Heart right ventricle (tissue), 16 donors: ENCODE data around the gene NTRK1. TPM values are rescaled to one million over a fixed set of nuclear protein-coding genes. Genes with fewer than 3 reads are reported as not detected.

Experiments used
- ATAC-seq, 8 donors: fragments of 200-7000 bp; cut with Tn5 transposase; one replicate each; pipeline ENCODE4 v1.9.1; 2020; ENCODE audit warnings: mild to moderate bottlenecking in 8 of 8, moderate library complexity in 8 of 8, moderate number of reproducible peaks in 1 of 8
- DNase-seq, 2 donors: peaks; one replicate each; pipeline ENCODE4 v3.0.0-alpha.2; 2020
- H3K27ac ChIP-seq, 10 donors: fragments of 200-600 bp; sonication (generic) in 2 of 10; one replicate each; pipeline versions ENCODE4 v1.5.0 to v1.8.0; 2020 to 2022; ENCODE audit warnings: mild to moderate bottlenecking in 3 of 10
- H3K27me3 ChIP-seq, 7 donors: fragments of 200-600 bp; one replicate each; pipeline ENCODE4 v1.8.0; 2021 to 2022; ENCODE audit warnings: mild to moderate bottlenecking in 2 of 7
- H3K36me3 ChIP-seq, 9 donors: fragments of 200-600 bp; sonication (generic) in 1 of 9; one replicate each; pipeline versions ENCODE4 v1.5.0 to v1.8.0; 2020 to 2022; ENCODE audit warnings: mild to moderate bottlenecking in 2 of 9
- H3K4me1 ChIP-seq, 9 donors: fragments of 200-600 bp; sonication (generic) in 1 of 9; one replicate each; pipeline versions ENCODE4 v1.5.0 to v1.8.0; 2020 to 2022; ENCODE audit warnings: mild to moderate bottlenecking in 4 of 9
- H3K4me3 ChIP-seq, 10 donors: fragments of 200-600 bp; sonication (generic) in 2 of 10; one replicate each; pipeline versions ENCODE4 v1.5.0 to v1.8.0; 2020 to 2022; ENCODE audit warnings: mild to moderate bottlenecking in 7 of 10, moderate library complexity in 2 of 10
- H3K9me3 ChIP-seq, 11 donors: fragments of 200-600 bp in 10 of 11; sonication (generic) in 2 of 11; one replicate each; pipeline versions ENCODE4 v1.5.0 to v1.8.0; 2013 to 2022; ENCODE audit warnings: mild to moderate bottlenecking in 2 of 11, control low read depth in 1 of 11, moderate library complexity in 1 of 11
- WGBS, 2 donors: extraction: QIAGEN DNeasy Blood & Tissue Kit; methylation state at CpG; one replicate each; pipeline ENCODE4 v1.1.7; 2013; ENCODE audit warnings: inconsistent platforms in 1 of 2; 5-methylcytosine and 5-hydroxymethylcytosine counted together
- intact Hi-C, 10 donors: fragments of 100-400 bp; cut with DNase I; formaldehyde crosslinking; loops; one replicate each; pipeline versions ENCODE4 v1.11.1 to v1.14.2; 2022
- polyA plus RNA-seq, 2 donors: library from polyadenylated mRNA; stranded (reverse); fragments of 200-250 nt; gene quantifications; one replicate each; pipeline ENCODE4 v1.2.3, GENCODE V29; 2013
- total RNA-seq, 10 donors: library from RNA; stranded (reverse); fragmentation: NEBNext Ultra II Directional in 3 of 10; extraction: Animal tissue kit (Norgen Biotek cat#: 25700) in 3 of 10; gene quantifications; one replicate each; pipeline versions ENCODE4 v1.2.1 to v1.2.4, GENCODE V29; 2021 to 2023
- TF ChIP-seq, protein P1 (sequence below), 9 donors: fragments of 200-600 bp; sonication (generic) in 2 of 9; IDR thresholded peaks; one replicate each; pipeline versions ENCODE4 v1.5.0 to v1.8.0; 2021 to 2022; ENCODE audit warnings: antibody characterized with exemption in 9 of 9, mild to moderate bottlenecking in 5 of 9, moderate library complexity in 1 of 9
- donor health status: Arrhythmogenic right ventricular cardiomyopathy.
- donor health status: ischemic (EF 13 %, LVEDD 7.1; RV severe dilation, severe dysfunction).
- donor health status: healthy with polysubstance abuse.
- donor health status: DM: no; HTN: yes; CAD: no.
- donor health status: DM: no; HTN: no; CAD: no.
- donor health status: ischemic (EF 25% LVEDD 6.9; RV normal size, moderate dysfunction).
- donor health status: ischemic (EF 25% LVEDD 5.7; RV mildly dilated, moderate dysfunction).
- donor health status: healthy.
- donor health status: DM: yes; HTN: yes; CAD: no.
- donor health status: Ischemic cardiomyopathy.
- donor health status: ischemic (EF 35%, LVEDD 5.7; RV mildly dilated, moderate dysfunction).
- donor health status: nonischemic (EF 11% LVEDD 7.7; RV severe dilation, severe dysfunction).
- donor health status: DM: yes; HTN: yes; CAD: no.
- donor health status: PGD.
- donor health status: ischemic (EF 29% LVEDD 5.4; RV normal size, mild dysfunction).
- donor health status: nonischemic (EF 23%, LVEDD 6.1; RV moderate dilation, normal function).

NTRK1 gene
- total and polyA plus RNA-seq, 12 donors, result 0.15 to 3.7 (median 0.69) TPM

DNA sequence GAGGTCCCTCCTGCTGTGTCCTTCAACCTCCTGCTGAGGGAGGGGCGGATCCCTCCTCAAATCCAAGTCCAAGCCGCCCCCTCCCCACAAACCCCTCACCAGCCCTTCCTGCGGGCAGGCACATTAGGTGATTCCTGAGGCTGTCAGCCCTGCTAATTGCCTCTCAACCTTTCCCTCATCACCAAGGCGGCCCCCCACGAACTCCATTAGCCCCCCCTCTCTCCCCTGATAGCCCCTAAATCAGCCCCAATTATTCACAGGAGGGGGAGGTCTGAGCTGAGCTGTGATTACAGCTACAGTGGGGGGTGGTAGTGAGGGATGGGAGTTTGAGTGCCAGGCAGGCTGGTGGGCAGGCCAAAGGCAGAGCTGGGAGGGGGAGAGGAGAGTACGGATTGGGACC lies 27.1 kb downstream of the NTRK1 start:
- DNase-seq, result no peak
- 54 to 55% methylated on average over 6 of the region's 6 CpGs for WGBS, 2 donors
- TF ChIP-seq, protein P1, sequence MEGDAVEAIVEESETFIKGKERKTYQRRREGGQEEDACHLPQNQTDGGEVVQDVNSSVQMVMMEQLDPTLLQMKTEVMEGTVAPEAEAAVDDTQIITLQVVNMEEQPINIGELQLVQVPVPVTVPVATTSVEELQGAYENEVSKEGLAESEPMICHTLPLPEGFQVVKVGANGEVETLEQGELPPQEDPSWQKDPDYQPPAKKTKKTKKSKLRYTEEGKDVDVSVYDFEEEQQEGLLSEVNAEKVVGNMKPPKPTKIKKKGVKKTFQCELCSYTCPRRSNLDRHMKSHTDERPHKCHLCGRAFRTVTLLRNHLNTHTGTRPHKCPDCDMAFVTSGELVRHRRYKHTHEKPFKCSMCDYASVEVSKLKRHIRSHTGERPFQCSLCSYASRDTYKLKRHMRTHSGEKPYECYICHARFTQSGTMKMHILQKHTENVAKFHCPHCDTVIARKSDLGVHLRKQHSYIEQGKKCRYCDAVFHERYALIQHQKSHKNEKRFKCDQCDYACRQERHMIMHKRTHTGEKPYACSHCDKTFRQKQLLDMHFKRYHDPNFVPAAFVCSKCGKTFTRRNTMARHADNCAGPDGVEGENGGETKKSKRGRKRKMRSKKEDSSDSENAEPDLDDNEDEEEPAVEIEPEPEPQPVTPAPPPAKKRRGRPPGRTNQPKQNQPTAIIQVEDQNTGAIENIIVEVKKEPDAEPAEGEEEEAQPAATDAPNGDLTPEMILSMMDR (IDR thresholded peaks at IDR 0.05), result no peak

DNA sequence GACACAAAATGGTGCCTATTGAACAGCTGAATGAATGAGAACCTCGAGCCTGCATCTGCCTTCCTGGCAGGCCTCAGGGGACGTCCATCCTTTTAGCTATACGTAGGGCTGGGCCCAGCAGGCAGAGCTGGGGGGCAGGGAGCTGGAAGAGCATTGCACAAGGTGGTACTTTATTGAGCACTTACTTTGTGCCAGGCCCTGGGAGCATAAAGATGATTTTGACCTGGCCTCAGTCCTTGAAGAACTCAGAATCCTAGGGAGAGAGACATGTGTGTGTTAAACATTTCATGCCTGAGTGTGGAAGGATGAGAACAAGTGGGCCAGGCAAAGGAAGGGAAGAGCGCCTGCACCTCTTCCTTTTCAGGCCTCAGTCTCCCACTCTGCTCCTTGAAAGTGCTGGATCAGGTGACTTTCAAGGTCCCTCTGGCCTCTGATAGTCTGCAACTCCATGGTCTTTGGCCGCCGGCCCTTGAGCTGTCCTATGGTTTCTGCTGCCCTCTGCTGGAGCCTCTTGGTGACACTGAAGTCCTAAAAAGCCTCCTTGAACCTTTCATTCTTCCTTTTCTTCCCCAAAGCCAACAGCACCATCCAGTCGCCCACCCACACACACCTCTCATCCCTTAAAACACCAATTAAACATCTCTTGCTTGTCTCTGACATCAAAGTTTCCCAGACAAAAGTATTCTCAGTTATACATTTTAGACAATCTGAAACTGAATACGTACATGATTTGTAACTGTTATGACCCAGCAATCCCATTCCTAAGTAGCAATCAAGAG lies 29.3 kb downstream of the NTRK1 start:
- Histone ChIP-seq H3K4me1 (peaks cover under 1 to 42% (median 28%) of the 10 kb centered on the region in 9 donors), H3K27me3 (peaks cover 0 to 41% (median 9%) of the 10 kb centered on the region in 7 donors), H3K9me3 (no peaks in the 10 kb centered on the region), H3K4me3 (no peak overlapping the region), H3K36me3 (no peaks in the 10 kb centered on the region), H3K27ac (no peak overlapping the region)
- peak in 3 of 8 donors; percentile 8 to 36 (median 19) for ATAC-seq
- 44% methylated on average over 8 of the region's 8 CpGs for WGBS, 2 donors
- peak; percentile 76 to 84 for DNase-seq
- TF ChIP-seq, protein P1 (IDR thresholded peaks at IDR 0.05), result peak; percentile 62 to 91 (median 83)
- intact Hi-C loops, result loop anchor here (1.0 to 10.0 kb wide), 15 partner anchors 31 to 388 kb away; partner anchors contain the start of genes ISG20L2 (in 5 of the 10), METTL25B (in 5 of the 10), LRRC71 (in 1 of the 10) and MEF2D (in 1 of the 10)

More for the DNA sequence above, 27.1 kb downstream of the NTRK1 start:
- Histone ChIP-seq H3K9me3 (no peaks in the 10 kb centered on the region), H3K36me3 (no peaks in the 10 kb centered on the region), H3K27me3 (peaks cover 0 to 18% (median 0%) of the 10 kb centered on the region in 7 donors), H3K27ac (no peak overlapping the region), H3K4me3 (no peak overlapping the region), H3K4me1 (peaks cover 0 to 31% (median 15%) of the 10 kb centered on the region in 9 donors)
- intact Hi-C loops, result loop anchor here in 7 of 10 donors (5.0 to 10.0 kb wide), 4 partner anchors 50 to 193 kb away; partner anchors contain the start of genes ISG20L2 (in 3 of the 7) and METTL25B (in 3 of the 7)
- no peak for ATAC-seq

DNA sequence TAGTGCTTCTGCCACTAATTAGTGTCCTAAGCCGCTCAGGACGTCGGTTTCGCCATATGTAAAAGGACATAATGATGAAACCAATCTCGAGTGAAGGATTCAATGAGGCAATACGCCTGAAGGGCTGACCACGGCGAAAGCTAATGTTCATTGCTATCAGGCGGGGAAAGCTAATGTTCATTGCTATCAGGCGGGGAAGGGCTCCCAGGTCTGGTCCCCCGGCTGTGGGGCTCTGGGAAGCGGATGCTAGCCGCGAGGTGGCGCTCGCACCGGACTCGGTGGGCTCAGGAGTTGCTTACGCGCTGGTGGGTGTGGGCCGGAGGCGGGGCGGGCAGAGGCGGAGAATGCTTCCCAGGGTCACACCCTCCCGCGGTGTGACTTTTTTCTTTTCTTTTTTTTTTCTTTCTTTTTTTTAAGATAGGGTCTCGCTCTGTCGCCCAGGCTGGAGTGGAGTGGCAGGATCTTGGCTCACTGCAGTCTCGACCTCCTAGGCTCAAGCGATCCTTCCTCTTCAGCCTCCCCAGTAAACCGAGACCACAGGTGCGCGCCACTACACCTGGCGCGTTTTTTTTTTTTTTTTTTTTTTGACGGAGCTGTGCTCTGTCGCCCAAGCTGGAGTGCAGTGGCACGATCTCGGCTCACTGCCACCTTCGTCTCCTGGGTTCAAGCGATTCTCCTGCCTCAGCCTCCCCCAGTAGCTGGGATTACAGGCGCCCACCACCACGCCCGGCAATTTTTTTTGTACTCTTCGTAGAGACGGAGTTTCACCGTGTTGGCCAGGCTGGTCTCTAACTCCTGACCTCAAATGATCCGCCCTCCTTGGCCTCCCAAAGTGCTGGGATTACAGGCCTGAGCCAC lies 31.8 kb downstream of the NTRK1 start:
- Histone ChIP-seq H3K27me3 (peaks cover 0 to 43% (median 9%) of the 10 kb centered on the region in 7 donors), H3K36me3 (no peaks in the 10 kb centered on the region), H3K9me3 (no peaks in the 10 kb centered on the region), H3K4me3 (peak overlapping the region; percentile 10 to 82 (median 68)), H3K4me1 (peaks cover 12 to 56% (median 45%) of the 10 kb centered on the region in 9 donors), H3K27ac (peak overlapping the region; percentile 9 to 98 (median 93))
- TF ChIP-seq, protein P1 (IDR thresholded peaks at IDR 0.05), result peak; percentile 82 to 98 (median 89)
- 3 to 6% methylated on average over 46 to 48 of the region's 48 CpGs for WGBS, 2 donors
- intact Hi-C loops, result loop anchor here in 6 of 10 donors (1.0 to 10.0 kb wide), 8 partner anchors 26 to 390 kb away; partner anchors contain the start of genes LRRC71 (in 4 of the 6), ISG20L2 (in 2 of the 6), METTL25B (in 2 of the 6) and MEF2D (in 1 of the 6)
- DNase-seq, result peak; percentile 94 to 95
- ATAC-seq, result peak; percentile 84 to 91 (median 88)
